ENCODE results near the gene EGFR. TPM values are rescaled to one million over a fixed set of nuclear protein-coding genes. Genes with fewer than 3 reads are reported as not detected.

Gene EGFR
- total RNA-seq, 2 donors from 2014 or later = 21.1 to 22.5 TPM

DNA sequence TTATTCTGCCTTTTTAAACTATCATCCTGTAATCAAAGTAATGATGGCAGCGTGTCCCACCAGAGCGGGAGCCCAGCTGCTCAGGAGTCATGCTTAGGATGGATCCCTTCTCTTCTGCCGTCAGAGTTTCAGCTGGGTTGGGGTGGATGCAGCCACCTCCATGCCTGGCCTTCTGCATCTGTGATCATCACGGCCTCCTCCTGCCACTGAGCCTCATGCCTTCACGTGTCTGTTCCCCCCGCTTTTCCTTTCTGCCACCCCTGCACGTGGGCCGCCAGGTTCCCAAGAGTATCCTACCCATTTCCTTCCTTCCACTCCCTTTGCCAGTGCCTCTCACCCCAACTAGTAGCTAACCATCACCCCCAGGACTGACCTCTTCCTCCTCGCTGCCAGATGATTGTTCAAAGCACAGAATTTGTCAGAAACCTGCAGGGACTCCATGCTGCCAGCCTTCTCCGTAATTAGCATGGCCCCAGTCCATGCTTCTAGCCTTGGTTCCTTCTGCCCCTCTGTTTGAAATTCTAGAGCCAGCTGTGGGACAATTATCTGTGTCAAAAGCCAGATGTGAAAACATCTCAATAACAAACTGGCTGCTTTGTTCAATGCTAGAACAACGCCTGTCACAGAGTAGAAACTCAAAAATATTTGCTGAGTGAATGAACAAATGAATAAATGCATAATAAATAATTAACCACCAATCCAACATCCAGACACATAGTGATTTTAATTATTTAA is 151.7 kb downstream of the EGFR start:
- no peaks in the 10 kb centered on the region for H3K9me3 ChIP-seq
- no peaks in the 10 kb centered on the region for H3K27me3 ChIP-seq
- no peak for TF ChIP-seq CTCF (IDR thresholded peaks at IDR 0.05)
- no peak for DNase-seq (ENCODE audit: low spot score)
- no peak overlapping the region for H3K4me3 ChIP-seq
- H3K4me1 ChIP-seq = no peaks in the 10 kb centered on the region
- H3K36me3 ChIP-seq = peaks cover 45% of the 10 kb centered on the region
- H3K27ac ChIP-seq = no peak overlapping the region

DNA sequence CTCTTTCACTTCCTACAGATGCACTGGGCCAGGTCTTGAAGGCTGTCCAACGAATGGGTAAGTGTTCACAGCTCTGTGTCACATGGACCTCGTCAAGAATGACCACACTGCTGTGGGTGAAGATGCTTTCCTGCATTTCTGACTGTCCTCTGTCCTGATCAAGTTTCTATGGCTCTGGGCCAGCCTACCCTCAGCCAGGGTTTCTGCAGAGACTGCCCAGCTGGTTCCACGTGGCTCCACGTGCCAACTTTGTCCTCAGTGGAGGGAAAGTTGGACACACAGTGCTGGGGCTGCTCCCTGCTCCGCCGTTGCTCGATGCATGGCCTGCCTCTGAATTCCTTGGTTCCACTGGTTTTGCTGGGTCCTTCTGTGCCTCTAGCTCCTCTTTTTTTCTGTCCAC is 152.3 kb downstream of the EGFR start:
- Histone ChIP-seq H3K27ac (no peak overlapping the region), H3K4me1 (no peaks in the 10 kb centered on the region), H3K4me3 (no peak overlapping the region), H3K9me3 (no peaks in the 10 kb centered on the region), H3K36me3 (peaks cover 40% of the 10 kb centered on the region), H3K27me3 (no peaks in the 10 kb centered on the region)
- TF ChIP-seq CTCF (IDR thresholded peaks at IDR 0.05) = no peak
- DNase-seq (ENCODE audit: low spot score) = no peak

DNA sequence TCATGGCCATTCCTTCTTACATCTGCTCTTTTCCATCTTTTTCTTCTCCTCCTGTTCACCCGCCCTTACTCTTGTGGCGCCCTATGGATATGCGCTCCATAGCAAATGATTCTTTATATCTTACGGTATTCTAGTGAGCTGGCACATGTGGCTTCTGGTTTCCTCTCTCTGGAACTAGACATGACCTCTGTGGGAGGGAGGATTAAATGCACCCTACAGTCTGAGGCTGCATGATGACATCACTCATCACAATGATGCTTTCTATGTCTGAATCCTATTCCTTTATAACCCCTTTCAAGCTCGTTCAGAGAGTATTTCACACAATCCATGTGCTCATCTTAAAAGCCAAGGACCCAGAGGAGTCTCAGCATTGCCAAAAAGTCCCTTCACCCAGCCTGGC is 153.3 kb downstream of the EGFR start:
- Histone ChIP-seq H3K36me3 (peaks cover 40% of the 10 kb centered on the region), H3K27ac (no peak overlapping the region)
- DNase-seq (ENCODE audit: low spot score) = no peak

DNA sequence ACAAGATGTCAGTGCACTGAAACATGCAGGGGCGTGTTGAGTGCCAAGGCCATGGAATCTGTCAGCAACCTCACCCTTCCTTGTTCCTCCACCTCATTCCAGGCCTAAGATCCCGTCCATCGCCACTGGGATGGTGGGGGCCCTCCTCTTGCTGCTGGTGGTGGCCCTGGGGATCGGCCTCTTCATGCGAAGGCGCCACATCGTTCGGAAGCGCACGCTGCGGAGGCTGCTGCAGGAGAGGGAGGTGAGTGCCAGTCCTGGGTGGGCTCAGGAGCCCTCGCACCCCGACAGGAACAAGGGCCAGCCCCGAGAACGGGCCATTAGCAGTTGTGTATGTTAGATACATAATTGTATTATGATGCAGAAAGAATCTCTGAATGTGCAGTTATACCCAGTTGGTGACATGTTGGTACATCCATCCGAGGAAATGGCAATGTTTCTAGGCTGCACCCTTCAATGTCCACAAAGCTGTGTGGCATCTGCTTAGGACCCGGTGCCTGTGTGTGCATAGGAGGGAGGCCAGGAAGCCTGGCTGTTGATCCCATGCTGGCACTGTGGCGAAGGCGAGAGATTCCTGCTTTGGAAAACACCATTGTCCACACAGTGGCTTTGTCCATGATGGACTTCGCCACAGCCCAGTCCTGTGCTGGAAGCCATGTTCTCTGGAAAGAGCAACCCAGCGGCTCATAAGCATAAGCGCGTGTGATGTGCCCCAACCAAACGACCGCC is 154.2 kb downstream of the EGFR start:
- Histone ChIP-seq H3K36me3 (peaks cover 40% of the 10 kb centered on the region), H3K9me3 (no peaks in the 10 kb centered on the region), H3K4me3 (no peak overlapping the region), H3K4me1 (peaks cover 0 to 13% of the 10 kb centered on the region in 2 donors), H3K27ac (no peak overlapping the region), H3K27me3 (no peaks in the 10 kb centered on the region)
- TF ChIP-seq CTCF (IDR thresholded peaks at IDR 0.05) = no peak
- DNase-seq (ENCODE audit: low spot score) = no peak

More for the DNA sequence above, 153.3 kb downstream of the EGFR start:
- Histone ChIP-seq H3K9me3 (no peaks in the 10 kb centered on the region), H3K27me3 (no peaks in the 10 kb centered on the region), H3K4me3 (no peak overlapping the region), H3K4me1 (peaks cover 0 to 4% of the 10 kb centered on the region in 2 donors)
- no peak for TF ChIP-seq CTCF (IDR thresholded peaks at IDR 0.05)

DNA sequence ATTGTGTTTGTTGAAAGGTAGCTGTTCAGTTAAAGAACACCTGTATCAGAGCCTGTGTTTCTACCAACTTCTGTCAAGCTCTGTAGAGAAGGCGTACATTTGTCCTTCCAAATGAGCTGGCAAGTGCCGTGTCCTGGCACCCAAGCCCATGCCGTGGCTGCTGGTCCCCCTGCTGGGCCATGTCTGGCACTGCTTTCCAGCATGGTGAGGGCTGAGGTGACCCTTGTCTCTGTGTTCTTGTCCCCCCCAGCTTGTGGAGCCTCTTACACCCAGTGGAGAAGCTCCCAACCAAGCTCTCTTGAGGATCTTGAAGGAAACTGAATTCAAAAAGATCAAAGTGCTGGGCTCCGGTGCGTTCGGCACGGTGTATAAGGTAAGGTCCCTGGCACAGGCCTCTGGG is 154.9 kb downstream of the EGFR start:
- TF ChIP-seq CTCF (IDR thresholded peaks at IDR 0.05) = no peak
- H3K27ac ChIP-seq = no peak overlapping the region
- no peak overlapping the region for H3K4me3 ChIP-seq
- no peaks in the 10 kb centered on the region for H3K9me3 ChIP-seq
- peaks cover 40% of the 10 kb centered on the region for H3K36me3 ChIP-seq
- H3K27me3 ChIP-seq = no peaks in the 10 kb centered on the region
- peaks cover 0 to 19% of the 10 kb centered on the region in 2 donors for H3K4me1 ChIP-seq
- DNase-seq (ENCODE audit: low spot score) = no peak
